ENCODE data around the gene U2AF2.

U2AF2 gene

DNA sequence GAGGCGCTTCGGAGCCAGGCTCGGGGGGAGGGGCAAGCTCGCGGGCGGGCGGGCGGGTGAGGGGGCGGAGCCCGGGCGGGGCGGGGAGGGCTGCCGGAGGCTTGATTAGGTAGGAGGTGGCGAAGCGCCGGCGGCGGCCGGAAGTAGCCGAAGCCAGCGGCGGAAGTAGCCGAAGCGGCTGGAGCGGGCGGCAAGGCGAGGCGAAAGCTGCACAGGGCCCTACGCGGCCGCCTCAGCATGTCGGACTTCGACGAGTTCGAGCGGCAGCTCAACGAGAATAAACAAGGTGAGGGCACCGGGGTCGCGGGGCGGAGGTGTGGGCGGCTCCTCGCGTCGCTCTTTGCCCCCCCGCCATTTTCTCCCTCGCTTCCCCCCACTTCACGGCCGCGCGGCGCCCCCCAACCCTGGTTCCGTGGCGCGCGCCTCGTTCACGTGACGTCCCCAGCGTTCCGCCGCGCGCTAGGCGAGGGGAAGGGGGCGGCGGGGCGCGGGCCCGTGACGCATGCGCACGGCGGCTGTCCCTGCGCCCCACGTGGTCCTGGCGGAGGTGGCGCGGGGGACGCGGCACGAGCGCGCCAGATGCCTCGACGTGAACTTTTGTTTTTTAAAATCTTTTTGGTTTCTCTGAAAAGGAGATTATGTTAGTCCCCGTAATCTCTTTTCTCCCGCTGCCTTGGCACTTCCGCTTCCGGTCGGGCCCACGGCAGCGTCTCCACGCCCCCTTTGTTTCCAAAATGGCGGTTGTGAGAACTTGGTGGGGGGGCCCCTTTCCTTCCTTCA is at the start of gene U2AF2:
Gene U2AF2 (plus strand): TSS at position 168 of the 780 bp plus-strand sequence. CDS start 70 bp downstream, at position 238.
- DNase-seq (ENCODE audit: low read depth in 2 of 2) = peak; percentile 93 to 98

DNA sequence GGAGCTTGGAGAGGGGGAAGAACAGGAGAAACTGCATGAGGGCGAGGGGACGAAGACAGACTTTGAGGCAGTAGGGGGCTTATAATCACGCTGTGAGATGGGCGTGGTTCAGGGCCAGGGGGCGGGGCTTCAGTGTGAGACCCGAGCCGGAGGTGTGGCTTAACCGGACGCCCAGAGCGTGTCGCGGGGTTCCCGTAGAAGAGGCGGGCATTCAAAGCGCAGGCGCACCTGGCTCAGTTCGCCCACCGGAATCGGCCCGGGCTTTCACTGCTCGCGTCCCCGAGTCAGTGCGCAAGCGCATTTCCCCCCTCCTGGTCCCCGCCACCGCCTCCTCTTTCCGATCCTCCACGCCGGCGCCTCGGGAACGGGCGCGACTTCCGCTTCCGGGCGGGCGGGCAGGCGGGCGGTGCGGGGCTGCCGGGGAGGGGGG is 49.6 kb upstream of the U2AF2 start:
- peak; percentile 98 to 99 for DNase-seq (ENCODE audit: low read depth in 2 of 2)

DNA sequence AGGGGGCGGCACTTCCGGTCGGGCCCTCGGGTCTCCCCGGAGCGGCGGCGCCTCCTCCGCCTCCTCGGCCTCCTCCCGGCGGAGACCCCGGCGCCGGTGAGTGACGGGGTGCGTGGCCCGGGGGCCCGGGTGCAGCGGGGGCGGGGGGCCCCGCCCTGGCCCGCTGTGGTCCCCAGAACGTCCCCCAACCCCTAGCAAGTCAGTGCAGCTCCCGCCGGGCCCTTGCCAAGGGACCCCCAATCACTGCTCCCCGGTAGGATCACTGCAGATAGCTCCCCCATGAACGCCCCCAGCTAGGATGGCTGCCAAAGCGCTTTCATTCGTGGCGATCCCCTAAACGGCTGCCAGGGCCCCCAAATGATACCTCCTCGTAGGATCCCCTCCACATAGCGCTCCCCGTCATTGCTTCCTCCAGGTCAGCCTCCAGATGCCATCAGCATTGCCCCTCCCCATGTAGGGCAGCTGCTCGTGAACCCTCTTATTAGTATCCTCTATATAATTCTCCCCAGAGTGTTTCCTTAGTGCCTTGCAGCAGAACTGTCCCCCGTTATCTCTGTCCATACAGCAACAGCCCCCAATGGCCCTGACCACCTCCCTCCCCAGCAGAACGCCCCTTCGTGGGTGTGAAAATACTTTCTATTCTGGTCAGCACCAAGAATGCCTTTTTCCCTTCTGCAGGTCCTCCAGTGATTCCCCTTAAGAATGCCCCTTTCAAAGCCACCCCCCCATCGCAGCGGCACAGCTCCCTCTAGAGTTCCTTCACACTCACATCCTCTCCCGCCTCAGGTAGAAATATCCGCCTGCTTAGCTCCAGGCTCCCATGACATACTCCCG is 49.0 kb upstream of the U2AF2 start, which contains the start of gene ZNF865:
Gene ZNF865 (plus strand): TSS at position 11 of the 834 bp plus-strand sequence. CDS start 7,972 bp downstream, outside the sequence.
- DNase-seq (ENCODE audit: low read depth in 2 of 2) = peak; percentile 58 to 66

DNA sequence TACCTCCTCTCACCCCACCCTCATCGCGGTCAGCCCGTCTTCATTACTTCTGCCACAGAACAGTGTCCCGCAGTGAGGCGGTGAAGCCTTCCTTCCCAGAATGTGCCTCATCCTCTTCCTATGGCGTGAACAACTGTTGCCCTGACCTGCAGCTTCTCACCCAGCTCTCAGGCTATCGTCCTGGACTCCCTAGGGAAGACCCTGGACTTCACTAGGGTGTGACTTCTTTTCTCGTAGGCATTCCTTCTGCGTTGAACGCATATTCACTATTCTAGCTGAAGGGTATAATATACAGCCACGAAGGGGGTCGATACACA is 48.4 kb upstream of the U2AF2 start:
- DNase-seq (ENCODE audit: low read depth in 2 of 2) = no peak

DNA sequence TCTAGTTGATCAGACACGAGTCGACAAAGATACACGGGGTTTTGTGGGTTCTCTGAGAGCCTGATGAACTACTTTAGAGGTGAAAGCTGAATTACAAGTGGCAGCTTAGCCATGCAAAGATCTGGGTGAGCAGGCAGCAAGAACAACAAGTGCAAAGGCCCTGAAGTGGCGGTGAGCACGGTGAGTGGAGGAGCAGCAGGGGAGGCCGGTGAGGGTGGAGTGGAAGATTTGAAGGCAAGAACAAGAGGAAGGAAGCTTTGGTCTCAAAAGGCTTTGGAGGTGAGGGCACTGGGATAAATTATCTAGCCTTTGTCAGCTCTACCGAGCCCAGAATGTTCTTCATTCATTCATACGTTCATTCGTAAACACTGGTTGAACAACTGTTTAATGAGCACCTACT is 48.0 kb upstream of the U2AF2 start:
- no peak for DNase-seq (ENCODE audit: low read depth in 2 of 2)

DNA sequence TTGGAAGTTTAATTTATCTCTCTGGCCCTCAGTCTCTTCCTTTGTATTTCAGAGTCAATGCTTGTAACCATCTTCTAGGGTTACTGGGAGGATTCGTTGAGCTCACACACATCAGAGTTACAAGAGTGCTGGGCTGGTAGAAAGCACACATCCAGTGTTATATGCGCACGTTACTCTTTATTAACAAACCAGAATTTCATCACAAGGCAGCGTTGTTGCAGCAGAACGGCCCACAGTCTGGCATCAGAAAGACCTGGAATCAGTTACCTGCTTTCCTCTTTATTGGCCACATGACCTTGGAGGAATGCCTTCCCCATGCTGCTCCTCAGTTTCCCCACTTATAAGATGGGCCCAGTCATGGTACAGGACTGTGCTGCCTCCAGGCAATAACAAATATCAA is 45.5 kb upstream of the U2AF2 start:
- no peak for DNase-seq (ENCODE audit: low read depth in 2 of 2)

DNA sequence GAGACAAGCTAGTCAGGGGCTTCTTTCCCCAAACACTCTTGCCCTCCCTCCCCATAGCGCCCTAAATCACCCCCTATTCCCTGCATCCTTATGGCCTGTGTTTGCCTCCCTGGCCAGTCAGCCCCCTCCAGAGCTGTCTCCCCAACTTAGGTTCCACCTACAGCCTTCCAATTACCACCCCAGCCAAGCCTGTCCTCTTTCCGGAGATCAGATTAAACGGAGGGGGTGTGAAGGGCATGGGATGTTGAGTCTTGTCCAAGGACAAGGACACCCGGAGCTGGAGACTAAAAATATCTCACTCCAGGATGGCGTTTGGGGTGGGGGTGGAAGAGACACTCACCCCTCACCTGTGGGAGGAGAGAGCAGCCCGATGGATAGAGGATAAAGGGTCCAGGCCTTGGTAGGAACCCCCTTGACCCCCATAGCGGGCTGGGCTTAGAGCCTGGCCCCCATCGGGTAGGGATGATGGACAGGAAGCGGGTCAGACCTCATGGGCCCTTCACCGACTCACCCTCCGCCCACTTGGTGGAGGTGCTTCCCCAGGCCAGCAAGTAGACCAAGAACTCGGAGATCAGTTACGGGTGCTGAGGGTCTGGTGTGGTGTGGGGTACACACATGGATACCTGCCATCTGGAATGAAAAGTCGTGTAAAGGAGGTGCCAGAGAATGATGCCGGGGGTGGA is 43.4 kb upstream of the U2AF2 start:
- DNase-seq (ENCODE audit: low read depth in 2 of 2) = no peak

DNA sequence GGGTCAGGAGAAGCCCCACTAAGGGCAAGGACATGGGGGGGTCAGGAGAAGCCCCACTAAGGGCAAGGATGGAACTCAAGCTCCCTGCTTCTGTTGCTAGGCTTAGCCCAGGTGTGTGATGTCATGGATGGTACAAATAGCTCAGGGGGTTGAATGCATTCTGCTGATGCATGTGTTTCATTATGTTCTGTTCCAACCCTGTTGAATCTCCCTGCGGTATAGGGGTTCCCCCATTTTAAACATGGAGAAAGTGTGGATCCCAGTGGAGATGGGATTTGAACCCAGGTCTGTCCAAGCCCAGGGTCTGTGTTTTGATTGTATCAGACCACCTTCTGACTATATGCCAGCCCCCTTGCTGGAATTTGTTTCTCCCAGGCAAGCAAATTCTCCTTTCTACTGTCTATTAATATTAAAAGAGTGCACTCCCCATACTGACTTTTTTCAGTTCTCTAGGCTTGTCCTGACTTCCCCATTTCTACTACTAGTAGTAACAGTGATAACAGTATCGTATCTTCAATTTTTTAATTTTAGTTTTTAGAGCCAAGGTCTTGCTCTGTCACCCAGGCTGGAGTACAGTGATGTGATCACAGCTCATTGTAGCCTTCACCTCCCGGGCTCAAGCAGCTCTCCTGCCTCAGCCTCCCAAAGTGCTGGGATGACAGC is 42.7 kb upstream of the U2AF2 start:
- DNase-seq (ENCODE audit: low read depth in 2 of 2) = no peak

DNA sequence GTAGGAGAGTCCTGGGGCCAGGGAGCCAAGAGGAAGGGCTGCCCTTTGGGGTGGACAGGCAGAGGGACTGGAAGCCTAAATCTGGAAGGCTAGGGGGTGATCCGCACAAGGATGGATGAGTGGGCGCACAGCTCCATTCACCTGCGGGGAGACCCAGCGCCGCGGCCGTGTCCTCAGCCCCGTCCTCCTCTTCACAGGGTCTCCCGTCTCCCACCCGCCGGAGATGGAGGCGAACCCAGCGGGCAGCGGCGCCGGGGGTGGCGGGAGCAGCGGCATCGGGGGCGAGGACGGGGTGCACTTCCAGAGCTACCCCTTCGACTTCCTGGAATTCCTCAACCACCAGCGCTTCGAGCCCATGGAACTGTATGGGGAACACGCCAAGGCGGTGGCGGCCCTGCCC is 41.4 kb upstream of the U2AF2 start:
- no peak for DNase-seq (ENCODE audit: low read depth in 2 of 2)

DNA sequence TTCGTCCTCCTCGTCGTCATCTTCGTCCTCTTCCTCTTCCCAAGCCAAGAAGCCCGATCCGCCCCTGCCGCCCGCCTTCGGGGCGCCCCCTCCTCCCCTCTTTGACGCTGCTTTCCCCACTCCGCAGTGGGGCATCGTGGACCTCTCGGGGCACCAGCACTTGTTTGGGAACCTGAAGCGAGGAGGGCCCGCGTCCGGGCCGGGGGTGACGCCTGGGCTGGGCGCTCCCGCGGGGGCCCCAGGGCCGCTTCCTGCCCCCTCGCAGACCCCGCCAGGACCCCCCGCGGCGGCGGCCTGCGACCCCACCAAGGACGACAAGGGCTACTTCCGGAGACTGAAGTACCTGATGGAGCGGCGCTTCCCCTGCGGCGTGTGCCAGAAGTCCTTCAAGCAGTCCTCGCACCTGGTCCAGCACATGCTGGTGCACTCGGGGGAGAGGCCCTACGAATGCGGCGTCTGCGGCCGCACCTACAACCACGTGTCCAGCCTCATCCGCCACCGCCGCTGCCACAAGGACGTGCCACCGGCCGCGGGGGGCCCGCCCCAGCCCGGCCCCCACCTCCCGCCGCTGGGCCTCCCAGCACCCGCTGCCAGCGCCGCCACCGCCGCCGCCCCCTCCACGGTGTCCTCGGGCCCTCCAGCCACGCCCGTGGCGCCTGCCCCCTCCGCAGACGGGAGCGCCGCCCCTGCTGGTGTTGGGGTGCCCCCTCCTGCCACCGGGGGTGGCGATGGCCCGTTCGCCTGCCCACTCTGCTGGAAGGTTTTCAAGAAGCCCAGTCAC is 40.7 kb upstream of the U2AF2 start:
- DNase-seq (ENCODE audit: low read depth in 2 of 2) = no peak

DNA sequence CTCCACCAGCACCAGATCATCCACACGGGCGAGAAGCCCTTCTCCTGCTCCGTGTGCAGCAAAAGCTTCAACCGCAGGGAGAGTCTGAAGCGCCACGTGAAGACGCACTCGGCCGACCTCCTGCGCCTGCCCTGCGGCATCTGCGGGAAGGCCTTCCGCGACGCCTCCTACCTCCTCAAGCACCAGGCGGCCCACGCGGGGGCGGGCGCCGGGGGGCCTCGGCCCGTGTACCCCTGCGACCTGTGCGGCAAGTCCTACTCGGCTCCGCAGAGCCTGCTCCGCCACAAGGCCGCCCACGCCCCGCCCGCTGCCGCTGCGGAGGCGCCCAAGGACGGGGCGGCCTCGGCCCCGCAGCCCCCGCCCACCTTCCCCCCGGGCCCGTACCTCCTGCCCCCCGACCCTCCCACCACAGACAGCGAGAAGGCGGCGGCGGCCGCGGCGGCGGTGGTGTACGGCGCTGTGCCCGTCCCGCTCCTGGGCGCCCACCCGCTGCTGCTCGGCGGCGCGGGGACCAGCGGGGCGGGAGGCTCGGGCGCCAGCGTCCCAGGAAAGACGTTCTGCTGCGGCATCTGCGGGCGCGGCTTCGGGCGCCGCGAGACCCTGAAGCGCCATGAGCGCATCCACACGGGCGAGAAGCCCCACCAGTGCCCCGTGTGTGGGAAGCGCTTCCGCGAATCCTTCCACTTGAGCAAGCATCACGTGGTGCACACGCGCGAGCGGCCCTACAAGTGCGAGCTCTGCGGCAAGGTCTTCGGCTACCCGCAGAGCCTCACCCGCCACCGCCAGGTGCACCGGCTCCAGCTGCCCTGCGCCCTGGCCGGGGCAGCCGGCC is 39.9 kb upstream of the U2AF2 start:
- DNase-seq (ENCODE audit: low read depth in 2 of 2) = no peak

DNA sequence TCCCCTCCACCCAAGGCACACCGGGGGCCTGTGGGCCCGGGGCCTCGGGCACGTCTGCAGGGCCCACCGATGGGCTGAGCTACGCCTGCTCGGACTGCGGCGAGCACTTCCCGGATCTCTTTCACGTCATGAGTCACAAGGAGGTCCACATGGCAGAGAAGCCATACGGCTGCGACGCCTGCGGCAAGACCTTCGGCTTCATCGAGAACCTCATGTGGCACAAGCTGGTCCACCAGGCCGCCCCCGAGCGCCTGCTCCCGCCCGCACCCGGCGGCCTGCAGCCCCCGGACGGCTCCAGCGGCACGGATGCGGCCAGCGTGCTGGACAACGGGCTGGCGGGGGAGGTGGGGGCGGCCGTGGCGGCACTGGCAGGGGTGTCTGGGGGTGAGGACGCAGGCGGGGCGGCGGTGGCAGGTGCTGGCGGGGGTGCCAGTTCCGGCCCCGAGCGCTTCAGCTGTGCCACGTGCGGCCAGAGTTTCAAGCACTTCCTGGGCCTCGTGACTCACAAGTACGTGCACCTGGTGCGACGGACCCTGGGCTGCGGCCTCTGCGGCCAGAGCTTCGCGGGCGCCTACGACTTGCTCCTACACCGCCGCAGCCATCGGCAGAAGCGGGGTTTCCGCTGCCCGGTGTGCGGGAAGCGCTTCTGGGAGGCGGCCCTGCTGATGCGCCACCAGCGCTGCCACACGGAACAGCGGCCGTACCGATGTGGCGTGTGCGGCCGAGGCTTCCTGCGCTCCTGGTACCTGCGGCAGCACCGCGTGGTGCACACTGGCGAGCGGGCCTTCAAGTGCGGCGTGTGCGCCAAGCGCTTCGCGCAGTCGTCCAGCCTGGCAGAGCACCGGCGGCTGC is 39.1 kb upstream of the U2AF2 start:
- DNase-seq (ENCODE audit: low read depth in 2 of 2) = no peak

DNA sequence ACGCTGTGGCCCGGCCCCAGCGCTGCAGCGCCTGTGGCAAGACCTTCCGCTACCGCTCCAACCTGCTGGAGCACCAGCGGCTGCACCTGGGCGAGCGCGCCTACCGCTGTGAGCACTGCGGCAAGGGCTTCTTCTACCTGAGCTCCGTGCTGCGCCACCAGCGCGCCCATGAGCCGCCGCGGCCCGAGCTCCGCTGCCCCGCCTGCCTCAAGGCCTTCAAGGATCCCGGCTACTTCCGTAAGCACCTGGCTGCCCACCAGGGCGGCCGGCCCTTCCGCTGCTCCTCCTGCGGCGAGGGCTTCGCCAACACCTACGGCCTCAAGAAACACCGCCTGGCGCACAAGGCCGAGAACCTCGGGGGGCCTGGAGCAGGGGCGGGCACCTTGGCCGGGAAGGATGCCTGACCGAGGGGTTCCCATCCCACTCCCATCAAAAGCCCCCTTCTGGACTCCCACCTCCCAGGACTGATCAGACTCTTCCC is 38.4 kb upstream of the U2AF2 start:
- DNase-seq (ENCODE audit: low read depth in 2 of 2) = no peak

DNA sequence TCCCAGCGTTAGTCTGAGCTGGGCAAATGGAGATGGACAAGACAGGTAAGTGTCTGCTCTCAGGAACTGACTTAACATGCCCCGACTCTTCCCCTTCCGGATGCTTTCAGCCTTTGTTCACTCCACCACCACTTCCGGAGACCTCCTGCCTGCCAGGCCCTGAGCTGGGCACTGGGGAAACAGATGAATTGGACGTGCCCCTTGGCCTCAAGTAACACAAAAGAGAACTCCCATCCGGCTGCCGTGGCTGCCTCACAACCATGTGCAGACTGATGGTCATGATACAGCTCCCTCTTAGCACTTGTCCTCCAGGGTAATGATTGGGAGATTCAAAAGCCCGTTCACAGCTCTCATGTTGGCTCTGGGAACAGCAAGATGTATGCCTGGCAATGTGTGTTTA is 37.4 kb upstream of the U2AF2 start:
- DNase-seq (ENCODE audit: low read depth in 2 of 2) = no peak

DNA sequence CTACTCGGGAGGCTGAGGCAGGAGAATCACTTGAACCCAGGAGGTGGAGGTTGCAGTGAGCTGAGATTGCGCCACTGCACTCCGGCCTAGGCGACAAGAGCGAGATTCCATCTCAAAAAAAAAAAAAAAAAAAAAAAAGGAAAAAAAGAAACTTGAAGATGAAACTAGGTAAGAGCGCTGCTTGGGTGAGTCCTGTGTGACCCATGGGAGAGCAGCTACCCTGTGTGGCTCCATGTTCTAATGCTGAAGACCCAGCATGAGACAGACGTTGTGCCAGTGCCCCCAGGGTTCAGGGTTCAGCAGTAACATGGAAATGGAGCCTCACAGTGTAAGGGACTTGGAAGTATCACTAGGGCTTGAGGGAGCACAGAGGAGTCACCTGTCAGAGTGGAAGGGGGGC is 36.4 kb upstream of the U2AF2 start:
- DNase-seq (ENCODE audit: low read depth in 2 of 2) = no peak

DNA sequence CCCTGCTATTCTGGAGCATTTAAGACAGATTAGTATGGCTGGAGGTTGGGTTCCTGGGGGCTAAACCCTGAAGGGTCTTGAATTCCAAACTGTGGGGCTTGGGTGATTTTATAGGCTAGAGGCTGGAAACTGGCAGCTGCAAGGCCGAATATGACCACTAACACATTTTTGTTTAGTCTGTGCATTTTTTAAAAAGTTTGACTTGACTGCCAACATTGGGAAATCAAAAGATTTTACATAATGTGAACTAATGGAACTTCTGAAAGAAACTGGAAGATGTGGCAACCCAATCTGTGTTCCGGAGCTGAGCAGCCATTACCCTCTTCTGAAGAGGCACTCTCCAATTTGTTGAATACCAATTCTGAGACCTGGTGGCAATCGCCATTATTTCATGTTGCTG is 35.5 kb upstream of the U2AF2 start:
- no peak for DNase-seq (ENCODE audit: low read depth in 2 of 2)

DNA sequence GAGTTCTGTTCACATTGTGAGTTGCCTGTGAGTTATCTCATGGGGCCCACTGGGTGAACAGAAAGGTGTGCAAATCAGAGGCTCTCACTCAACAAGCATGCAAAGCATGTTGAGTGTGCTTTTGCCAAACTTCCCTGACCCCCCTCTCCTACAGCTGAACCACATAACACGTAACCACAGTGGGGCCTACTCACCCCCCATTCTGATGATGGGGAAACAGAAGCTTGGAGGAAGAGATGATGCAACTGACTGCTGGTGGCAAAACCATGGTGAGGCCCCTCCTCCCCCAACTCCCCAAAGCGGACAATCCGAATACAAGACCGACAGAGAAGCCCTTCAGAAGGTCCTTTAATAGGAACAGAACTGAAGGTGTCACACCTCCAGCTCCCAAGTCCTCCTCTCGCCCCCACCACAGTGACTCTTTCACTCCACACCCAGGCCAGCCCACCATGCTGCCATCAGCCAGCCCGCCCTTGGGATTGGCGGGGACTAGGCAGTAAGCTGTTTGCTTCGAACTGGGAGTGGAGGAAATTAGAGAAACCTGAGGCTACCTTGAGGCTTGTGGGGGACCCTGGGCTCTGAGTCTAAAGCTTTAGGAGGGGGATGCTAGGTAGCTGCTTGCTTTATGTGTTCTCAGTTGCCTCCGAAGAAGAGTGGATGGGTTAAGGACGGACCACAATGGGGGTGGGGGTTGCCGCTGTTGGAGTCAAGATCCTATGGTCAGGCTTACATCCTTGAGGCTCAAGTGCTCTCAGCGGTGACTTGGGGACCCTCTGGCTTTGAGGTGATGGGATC is 34.2 kb upstream of the U2AF2 start:
- no peak for DNase-seq (ENCODE audit: low read depth in 2 of 2)

DNA sequence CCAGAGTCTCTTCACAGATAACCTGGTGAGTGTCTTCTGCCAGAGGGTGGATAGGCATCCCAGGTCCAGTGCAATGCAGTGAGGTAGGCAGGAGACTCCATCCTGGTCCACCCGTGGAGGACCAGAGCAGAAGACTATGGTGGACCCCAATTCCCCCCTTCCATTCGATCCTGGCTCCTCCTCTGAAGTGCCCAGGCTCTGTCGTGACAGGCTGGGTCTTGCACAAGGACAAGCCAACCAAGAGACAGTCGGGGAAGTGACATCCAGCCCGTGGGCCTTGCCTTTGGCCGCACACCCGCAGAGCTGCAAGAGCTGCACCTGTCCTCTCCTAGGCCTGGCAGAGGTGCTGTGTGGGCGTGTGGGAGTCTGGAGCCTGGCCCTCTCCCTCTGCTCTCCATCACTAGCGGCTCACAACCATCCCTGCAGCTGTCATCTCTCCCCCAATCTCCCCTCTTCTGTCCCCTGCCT is 33.6 kb upstream of the U2AF2 start:
- DNase-seq (ENCODE audit: low read depth in 2 of 2) = no peak
